Measurements from ENCODE around the gene NNMT.

NNMT gene

GRCh38 chr11:114295676-114296604 is at the start of gene NNMT:
Gene NNMT (plus strand): TSS chr11:114296399. CDS start chr11:114296557, 158 bp downstream.
- no peak for DNase-seq

- no peak for DNase-seq
Measured at GRCh38 chr11:114247070-114247789, 49.0 kb upstream of the NNMT start.

GRCh38 chr11:114250180-114250579 is 46.0 kb upstream of the NNMT start:
- no peak for DNase-seq

GRCh38 chr11:114250993-114251814 is 45.0 kb upstream of the NNMT start:
- DNase-seq = no peak

- no peak for DNase-seq
Measured at GRCh38 chr11:114251815-114252337, 44.3 kb upstream of the NNMT start.

GRCh38 chr11:114252767-114253166 is 43.4 kb upstream of the NNMT start:
- DNase-seq = no peak

GRCh38 chr11:114253771-114254170 is 42.4 kb upstream of the NNMT start:
- no peak for DNase-seq

- DNase-seq = no peak
Measured at GRCh38 chr11:114254571-114255146, 41.5 kb upstream of the NNMT start.

GRCh38 chr11:114255289-114255688 is 40.9 kb upstream of the NNMT start:
- DNase-seq = no peak

- no peak for DNase-seq
Measured at GRCh38 chr11:114256176-114256966, 39.8 kb upstream of the NNMT start.

GRCh38 chr11:114256967-114257286 is 39.3 kb upstream of the NNMT start:
- DNase-seq = no peak

GRCh38 chr11:114257621-114258558 is 38.3 kb upstream of the NNMT start:
- no peak for DNase-seq

GRCh38 chr11:114258696-114259095 is 37.5 kb upstream of the NNMT start:
- DNase-seq = no peak

- no peak for DNase-seq
Measured at GRCh38 chr11:114259124-114259526, 37.1 kb upstream of the NNMT start.

GRCh38 chr11:114259551-114259983 is 36.6 kb upstream of the NNMT start:
- DNase-seq = no peak

GRCh38 chr11:114260077-114260476 is 36.1 kb upstream of the NNMT start:
- no peak for DNase-seq

GRCh38 chr11:114260483-114260882 is 35.7 kb upstream of the NNMT start:
- DNase-seq = no peak

- no peak for DNase-seq
Measured at GRCh38 chr11:114261791-114262190, 34.4 kb upstream of the NNMT start.

GRCh38 chr11:114262681-114263512 is 33.3 kb upstream of the NNMT start:
- no peak for DNase-seq

Measured in activated CD4-positive, CD25-positive, alpha-beta regulatory T cell (primary cell).